ENCODE results near the gene SCARB2. TPM values are rescaled to one million over a fixed set of nuclear protein-coding genes. Genes with fewer than 3 reads are reported as not detected.

The SCARB2 gene
- total and polyA plus RNA-seq, 11 donors: 84.9 to 208 (median 97.5) TPM

DNA sequence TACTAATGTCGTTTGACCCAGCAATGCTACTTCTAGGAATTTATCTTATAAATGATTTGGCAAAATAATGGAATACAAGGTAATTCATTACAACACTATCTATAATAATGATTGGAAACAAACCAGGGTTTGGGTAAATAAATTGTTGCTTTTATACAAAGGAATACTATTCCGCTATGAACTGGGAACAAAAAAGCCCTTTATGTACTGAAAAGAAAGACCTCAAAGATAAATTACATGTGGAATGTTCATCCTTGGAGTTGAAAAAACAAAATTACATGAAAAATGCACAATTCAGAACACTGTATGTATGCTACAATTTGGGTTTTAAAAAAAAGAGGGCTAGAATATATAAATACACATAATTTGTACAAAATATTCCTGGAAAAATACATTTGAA lies 60.3 kb downstream of the SCARB2 start:
- intact Hi-C loops (cut with DNase I): no loop called here
- H3K36me3 ChIP-seq: peaks cover 0 to 8% (median 4%) of the 10 kb centered on the region in 9 donors
- H3K27ac ChIP-seq: no peak overlapping the region
- 82 to 94% (median 87%) methylated on average over 2 of the region's 2 CpGs for WGBS, 4 donors
- peaks cover 0 to 15% (median 10%) of the 10 kb centered on the region in 12 donors for H3K4me1 ChIP-seq
- DNase-seq (no peak), ATAC-seq (no peak)
- TF ChIP-seq, protein P1, sequence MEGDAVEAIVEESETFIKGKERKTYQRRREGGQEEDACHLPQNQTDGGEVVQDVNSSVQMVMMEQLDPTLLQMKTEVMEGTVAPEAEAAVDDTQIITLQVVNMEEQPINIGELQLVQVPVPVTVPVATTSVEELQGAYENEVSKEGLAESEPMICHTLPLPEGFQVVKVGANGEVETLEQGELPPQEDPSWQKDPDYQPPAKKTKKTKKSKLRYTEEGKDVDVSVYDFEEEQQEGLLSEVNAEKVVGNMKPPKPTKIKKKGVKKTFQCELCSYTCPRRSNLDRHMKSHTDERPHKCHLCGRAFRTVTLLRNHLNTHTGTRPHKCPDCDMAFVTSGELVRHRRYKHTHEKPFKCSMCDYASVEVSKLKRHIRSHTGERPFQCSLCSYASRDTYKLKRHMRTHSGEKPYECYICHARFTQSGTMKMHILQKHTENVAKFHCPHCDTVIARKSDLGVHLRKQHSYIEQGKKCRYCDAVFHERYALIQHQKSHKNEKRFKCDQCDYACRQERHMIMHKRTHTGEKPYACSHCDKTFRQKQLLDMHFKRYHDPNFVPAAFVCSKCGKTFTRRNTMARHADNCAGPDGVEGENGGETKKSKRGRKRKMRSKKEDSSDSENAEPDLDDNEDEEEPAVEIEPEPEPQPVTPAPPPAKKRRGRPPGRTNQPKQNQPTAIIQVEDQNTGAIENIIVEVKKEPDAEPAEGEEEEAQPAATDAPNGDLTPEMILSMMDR (IDR thresholded peaks at IDR 0.05): no peak
- no peak for TF ChIP-seq POLR2A (IDR thresholded peaks at IDR 0.05)
- H3K27me3 ChIP-seq: no peaks in the 10 kb centered on the region
- H3K4me3 ChIP-seq: no peak overlapping the region
- H3K9me3 ChIP-seq: no peaks in the 10 kb centered on the region

DNA sequence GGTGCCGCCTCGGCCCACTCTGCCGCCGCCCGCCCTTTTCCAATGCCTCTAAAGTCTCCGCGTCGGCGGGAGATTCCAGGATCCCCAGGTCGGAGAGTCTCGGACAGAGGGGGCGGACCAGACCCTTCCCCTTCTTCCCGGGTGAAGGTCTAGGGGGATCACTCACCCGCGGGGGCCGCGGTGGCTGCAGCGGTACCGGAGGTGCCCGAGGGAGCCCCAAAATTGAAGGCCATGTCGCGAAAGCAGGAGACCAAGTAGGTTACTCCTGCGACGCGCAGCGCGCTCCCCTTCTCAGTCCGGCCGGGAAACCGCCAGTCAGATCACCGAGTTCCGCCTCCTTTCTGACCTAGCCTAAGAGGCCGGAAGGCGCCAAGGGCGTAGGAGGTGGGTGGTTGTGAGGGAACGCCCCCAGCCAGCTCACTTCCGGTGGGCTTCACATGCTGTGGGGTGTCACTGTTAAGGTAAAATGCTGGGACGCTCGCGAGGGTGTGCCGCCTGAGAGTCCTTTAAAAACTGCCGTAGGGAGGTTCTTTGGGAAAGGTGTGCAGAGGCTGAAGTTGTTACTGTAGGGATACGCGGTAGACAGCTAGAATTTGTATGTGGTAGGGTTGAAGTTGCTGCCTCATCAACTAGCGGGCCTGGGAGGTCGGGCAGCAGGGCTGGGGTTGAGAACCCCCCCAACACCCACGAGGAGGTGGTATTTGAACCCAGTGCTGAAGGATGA lies 65.3 kb downstream of the SCARB2 start, which contains the start of gene NUP54:
Gene NUP54, minus strand, starts transcription at position 256 of the 724 bp plus-strand sequence. Its CDS starts 23 bp downstream, at position 233.
- Histone ChIP-seq H3K27ac (peak within 1 kb of the TSS; percentile 40 to 94 (median 88)), H3K36me3 (peaks cover 0 to 11% (median 9%) of the 10 kb centered on the region in 9 donors), H3K27me3 (no peaks in the 10 kb centered on the region), H3K9me3 (no peaks in the 10 kb centered on the region), H3K4me3 (peak within 1 kb of the TSS; percentile 65 to 97 (median 93)), H3K4me1 (peaks cover 6 to 30% (median 25%) of the 10 kb centered on the region in 12 donors)
- TF ChIP-seq, protein P1 (IDR thresholded peaks at IDR 0.05): no peak
- TF ChIP-seq POLR2A (IDR thresholded peaks at IDR 0.05): peak in 1 of 2 donors; percentile 70
- ATAC-seq: peak; percentile 99 to 100 (median 99)
- DNase-seq: peak; percentile 93 to 96 (median 95)
- 0% methylated on average over 29 to 47 of the region's 47 CpGs for WGBS, 4 donors
- intact Hi-C loops (cut with DNase I): loop anchor here in 5 of 10 donors (1.0 to 10.0 kb wide), 5 partner anchors 64 to 158 kb away; partner anchors contain the start of genes SDAD1 (in 5 of the 5) and SCARB2 (in 1 of the 5)

DNA sequence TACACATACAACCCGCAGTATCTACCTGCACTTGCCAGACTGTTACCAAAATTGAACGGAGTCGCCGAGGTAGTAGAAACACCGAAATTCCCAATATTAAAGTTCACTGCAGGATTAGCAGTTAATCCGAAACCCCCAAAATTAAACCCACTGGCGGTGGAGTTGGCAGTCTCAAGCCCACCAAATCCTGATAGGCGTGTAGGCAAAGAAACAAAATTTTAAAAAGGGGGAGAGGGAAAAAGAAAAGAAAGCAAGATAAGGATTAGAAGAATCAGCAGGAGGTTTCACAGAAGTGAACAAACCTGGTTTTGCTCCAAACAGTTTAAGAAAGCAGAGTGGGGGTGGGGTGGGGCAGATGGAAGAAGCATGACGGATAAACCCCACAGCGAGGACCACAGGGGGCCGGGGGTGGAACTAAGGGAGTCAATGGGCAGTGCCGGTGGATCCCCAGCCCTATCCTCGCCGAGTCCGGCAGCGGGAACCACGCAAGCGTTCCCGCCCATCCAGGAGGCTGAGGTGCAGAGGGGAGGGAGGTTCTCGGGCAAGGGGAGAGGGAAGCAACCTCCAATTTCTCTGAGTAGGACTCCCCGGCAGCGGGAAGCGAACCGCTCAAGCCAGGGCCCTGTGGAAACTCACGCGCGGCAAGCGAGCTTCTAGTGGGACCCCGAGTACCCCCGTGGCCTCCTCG lies 66.0 kb downstream of the SCARB2 start:
- Histone ChIP-seq H3K4me1 (peaks cover 6 to 30% (median 25%) of the 10 kb centered on the region in 12 donors), H3K4me3 (peak overlapping the region; percentile 65 to 97 (median 93)), H3K9me3 (no peaks in the 10 kb centered on the region), H3K36me3 (peaks cover 0 to 18% (median 16%) of the 10 kb centered on the region in 9 donors), H3K27me3 (no peaks in the 10 kb centered on the region), H3K27ac (peak overlapping the region; percentile 40 to 94 (median 88))
- ATAC-seq (peak; percentile 16 to 72 (median 63)), DNase-seq (peak in 4 of 5 donors; percentile 42 to 61 (median 46))
- 1 to 4% (median 1%) methylated on average over 19 to 31 of the region's 31 CpGs for WGBS, 4 donors
- TF ChIP-seq POLR2A (IDR thresholded peaks at IDR 0.05): no peak
- TF ChIP-seq, protein P1 (IDR thresholded peaks at IDR 0.05): no peak
- intact Hi-C loops (cut with DNase I): loop anchor here in 5 of 10 donors (1.0 to 10.0 kb wide), 5 partner anchors 65 to 157 kb away; partner anchors contain the start of genes SDAD1 (in 5 of the 5) and SCARB2 (in 1 of the 5)

DNA sequence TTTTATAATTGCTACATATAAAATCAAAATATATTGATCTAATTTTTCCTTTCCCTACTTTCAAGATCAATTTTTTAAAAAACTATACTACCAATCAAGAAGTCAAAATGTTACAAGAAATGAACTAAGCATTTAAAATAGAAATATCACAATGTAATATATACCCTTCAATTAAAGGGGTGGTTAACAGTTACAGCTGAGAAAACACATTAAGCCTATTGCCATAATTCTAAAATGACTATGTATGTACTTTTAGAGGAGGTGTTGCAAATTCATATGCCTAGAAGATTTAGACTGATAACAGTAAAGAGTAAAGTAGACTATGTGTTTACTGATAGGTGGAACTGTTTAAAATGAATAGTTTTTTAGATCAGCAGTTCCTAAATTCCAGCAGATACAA lies 69.1 kb downstream of the SCARB2 start:
- Histone ChIP-seq H3K9me3 (no peaks in the 10 kb centered on the region), H3K36me3 (peaks cover 0 to 48% (median 45%) of the 10 kb centered on the region in 9 donors), H3K27me3 (no peaks in the 10 kb centered on the region), H3K4me3 (no peak overlapping the region), H3K27ac (no peak overlapping the region), H3K4me1 (peaks cover 6 to 30% (median 23%) of the 10 kb centered on the region in 12 donors)
- DNase-seq (no peak), ATAC-seq (no peak)
- TF ChIP-seq, protein P1 (IDR thresholded peaks at IDR 0.05): no peak
- no peak for TF ChIP-seq POLR2A (IDR thresholded peaks at IDR 0.05)
- intact Hi-C loops (cut with DNase I): loop anchor here in 1 of 10 donors (10.0 kb wide), 1 partner anchor 150 kb away; the partner anchor contains the start of gene SDAD1

Measured in heart left ventricle (tissue), 16 donors.